Endodermal cell (in vitro differentiated cells): Measurements from ENCODE around the gene LCN1. TPM values are rescaled to one million over a fixed set of nuclear protein-coding genes. Genes with fewer than 3 reads are reported as not detected.
A peak's percentile ranks its signal among the peaks of the same experiment; 100 is the strongest.

Experiments used
- DNase-seq: peaks from one replicate; pipeline ENCODE4 v3.0.0-alpha.2; 2017
- H3K27ac ChIP-seq: 2 replicates; pipeline ENCODE4 v1.5.1; 2013; ENCODE audit warnings: mild to moderate bottlenecking, low read depth, low read length, moderate library complexity
- H3K27me3 ChIP-seq: 2 replicates; pipeline ENCODE4 v1.6.1; 2013; ENCODE audit warnings: mild to moderate bottlenecking, low read length, moderate library complexity; ENCODE audit not compliant: insufficient read depth, control insufficient read depth, poor library complexity, severe bottlenecking
- H3K36me3 ChIP-seq: 2 replicates; pipeline ENCODE4 v1.7.0; 2013; ENCODE audit warnings: mild to moderate bottlenecking, low read length, moderate library complexity; ENCODE audit not compliant: control insufficient read depth, insufficient read depth
- H3K4me1 ChIP-seq: one replicate; pipeline ENCODE4 v1.7.0; 2013; ENCODE audit warnings: low read length; ENCODE audit not compliant: control insufficient read depth, insufficient read depth
- H3K4me3 ChIP-seq: 2 replicates; pipeline ENCODE4 v1.5.1; 2013; ENCODE audit warnings: mild to moderate bottlenecking, low read length, moderate library complexity
- H3K9ac ChIP-seq: 2 replicates; pipeline ENCODE4 v1.6.1; 2013; ENCODE audit warnings: mild to moderate bottlenecking, low read length, moderate library complexity; ENCODE audit not compliant: poor library complexity, severe bottlenecking; ENCODE audit errors: extremely low read depth
- H3K9me3 ChIP-seq: 2 replicates; pipeline ENCODE4 v1.6.1; 2013; ENCODE audit warnings: mild to moderate bottlenecking, low read length, moderate library complexity; ENCODE audit not compliant: control insufficient read depth
- H3K27ac Mint-ChIP-seq: 2 replicates; pipeline ENCODE4 v1.8.0; 2020; ENCODE audit warnings: mixed read lengths
- H3K27me3 Mint-ChIP-seq: 2 replicates; pipeline ENCODE4 v1.8.0; 2021; ENCODE audit warnings: mild to moderate bottlenecking, mixed read lengths; ENCODE audit not compliant: insufficient read depth
- H3K36me3 Mint-ChIP-seq: 2 replicates; pipeline ENCODE4 v1.8.0; 2020; ENCODE audit warnings: low read depth, mixed read lengths
- H3K4me1 Mint-ChIP-seq: 2 replicates; pipeline ENCODE4 v1.8.0; 2020; ENCODE audit warnings: mixed read lengths
- H3K4me3 Mint-ChIP-seq: 2 replicates; pipeline ENCODE4 v1.8.0; 2020; ENCODE audit warnings: mild to moderate bottlenecking, moderate library complexity, mixed read lengths
- H3K9me3 Mint-ChIP-seq: 2 replicates; pipeline ENCODE4 v1.8.0; 2020; ENCODE audit warnings: mild to moderate bottlenecking, mixed read lengths
- CTCF ChIP-seq: fragments of 200-600 bp; sonication (generic); conservative IDR thresholded peaks from 2 replicates; pipeline ENCODE4 v1.5.0; 2021; ENCODE audit warnings: antibody characterized with exemption, mild to moderate bottlenecking
- WGBS, 2 experiments: methylation state at CpG; one replicate each; pipeline versions ENCODE4 v1.1.5 to v1.1.7; 2013; ENCODE audit warnings: missing lambda C conversion rate in 2 of 2, mixed read lengths in 1 of 2; ENCODE audit not compliant: insufficient coverage in 1 of 2, insufficient read length in 1 of 2; 5-methylcytosine and 5-hydroxymethylcytosine counted together
- total RNA-seq, 2 donors: library from RNA; stranded (reverse); fragmentation: NEBNext Ultra II Directional in 1 of 2; extraction: Animal tissue kit (Norgen Biotek cat#: 25700) in 1 of 2; gene quantifications; 2 replicates in 1 of 2; 3 replicates in 1 of 2; pipeline ENCODE4 v1.2.1, GENCODE V29; 2021

LCN1 gene
- total RNA-seq, 2 donors from 2014 or later: not detected

DNA sequence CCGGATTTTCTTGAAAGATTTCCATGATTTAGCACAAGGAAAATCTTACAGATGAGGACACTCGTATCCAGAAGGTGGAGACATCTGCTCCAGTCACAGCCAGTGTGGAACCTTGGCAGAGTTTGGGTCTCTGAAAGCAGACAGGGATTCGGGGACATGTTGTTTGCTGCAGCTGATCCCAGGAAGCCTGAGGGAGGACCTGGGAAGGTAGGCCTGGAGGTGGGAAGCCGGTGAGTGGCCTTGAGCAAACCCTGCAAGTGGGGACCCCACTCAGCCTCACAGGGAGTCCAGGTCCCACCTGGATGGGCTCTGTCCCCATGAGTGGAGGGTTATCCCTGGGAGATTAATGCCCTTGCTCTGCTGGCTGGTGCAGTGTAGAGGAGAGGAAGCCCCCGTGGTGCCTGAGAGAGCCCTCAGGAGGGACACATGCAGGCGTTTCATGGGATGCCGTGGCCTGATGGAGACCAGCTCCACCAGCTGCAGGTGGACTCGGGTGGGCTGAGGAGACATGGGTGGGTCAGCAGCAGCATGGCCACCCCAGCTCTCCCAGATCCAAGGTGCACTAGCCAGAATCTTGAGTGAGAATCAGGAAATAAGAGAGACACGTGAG is 12.9 kb upstream of the LCN1 start:
- Mint-ChIP-seq H3K27ac (no peak overlapping the region), H3K9me3 (peaks cover 8% of the 10 kb centered on the region), H3K4me3 (no peak overlapping the region), H3K4me1 (no peaks in the 10 kb centered on the region), H3K27me3 (peaks cover 2% of the 10 kb centered on the region), H3K36me3 (peaks cover 12% of the 10 kb centered on the region)
- Histone ChIP-seq H3K27ac (no peak overlapping the region), H3K36me3 (peaks cover 20% of the 10 kb centered on the region), H3K9me3 (no peaks in the 10 kb centered on the region), H3K9ac (no peak overlapping the region), H3K4me3 (no peak overlapping the region), H3K27me3 (no peaks in the 10 kb centered on the region), H3K4me1 (no peaks in the 10 kb centered on the region)
- DNase-seq: peak; percentile 30
- 91 to 93% methylated on average over 8 to 9 of the region's 9 CpGs for WGBS, 2 experiments
- TF ChIP-seq CTCF: no peak

- Histone ChIP-seq H3K27me3 (no peaks in the 10 kb centered on the region), H3K4me1 (no peaks in the 10 kb centered on the region), H3K27ac (no peak overlapping the region), H3K4me3 (no peak overlapping the region), H3K9ac (no peak overlapping the region), H3K9me3 (no peaks in the 10 kb centered on the region), H3K36me3 (peaks cover 9% of the 10 kb centered on the region)
- Mint-ChIP-seq H3K27ac (no peak overlapping the region), H3K9me3 (peaks cover 8% of the 10 kb centered on the region), H3K4me3 (no peak overlapping the region), H3K27me3 (peaks cover 2% of the 10 kb centered on the region), H3K4me1 (no peaks in the 10 kb centered on the region), H3K36me3 (peaks cover 7% of the 10 kb centered on the region)
- DNase-seq: no peak
- no peak for TF ChIP-seq CTCF
- WGBS, 2 experiments: 86% methylated on average over 1 of the region's 2 CpGs; no CpG with 5 or more reads in 1 of the 2 experiments
Observed at GRCh38 chr9:135509458-135509857, 11.8 kb upstream of the LCN1 start.

- 94 to 95% methylated on average over 7 to 10 of the region's 10 CpGs for WGBS, 2 experiments
- DNase-seq: peak; percentile 36
- Mint-ChIP-seq H3K4me1 (no peaks in the 10 kb centered on the region), H3K4me3 (no peak overlapping the region), H3K9me3 (peaks cover 8% of the 10 kb centered on the region), H3K27ac (no peak overlapping the region), H3K36me3 (no peaks in the 10 kb centered on the region), H3K27me3 (peaks cover 2% of the 10 kb centered on the region)
- H3K9ac ChIP-seq: no peak overlapping the region
- no peak overlapping the region for H3K27ac ChIP-seq
- no peaks in the 10 kb centered on the region for H3K36me3 ChIP-seq
- no peaks in the 10 kb centered on the region for H3K27me3 ChIP-seq
- TF ChIP-seq CTCF: no peak
- H3K9me3 ChIP-seq: no peaks in the 10 kb centered on the region
- no peaks in the 10 kb centered on the region for H3K4me1 ChIP-seq
- no peak overlapping the region for H3K4me3 ChIP-seq
Observed at GRCh38 chr9:135512241-135512603, 9.0 kb upstream of the LCN1 start.
